Neuronal stem cell (in vitro differentiated cells): ENCODE measurements around the gene SLC37A1.

ENCODE experiments used
- DNase-seq: peaks from one replicate; pipeline ENCODE4 v3.0.0-alpha.2; 2013; ENCODE audit warnings: low spot score
- H2AFZ ChIP-seq: one replicate; pipeline ENCODE4 v1.6.1; 2013; ENCODE audit warnings: mild to moderate bottlenecking, low read length, inconsistent platforms
- H2AK5ac ChIP-seq: 2 replicates; pipeline ENCODE4 v1.6.1; 2013; ENCODE audit warnings: low read depth, mild to moderate bottlenecking, inconsistent platforms, low read length, moderate library complexity, mixed read lengths
- H2BK120ac ChIP-seq: 2 replicates; pipeline ENCODE4 v1.6.1; 2013; ENCODE audit warnings: low read depth, mild to moderate bottlenecking, inconsistent platforms, low read length, moderate library complexity, mixed read lengths
- H2BK12ac ChIP-seq: one replicate; pipeline ENCODE4 v1.6.1; 2013; ENCODE audit warnings: low read length, inconsistent platforms
- H2BK15ac ChIP-seq: 2 replicates; pipeline ENCODE4 v1.6.1; 2013; ENCODE audit warnings: mild to moderate bottlenecking, low read length, inconsistent platforms, mixed read lengths
- H2BK5ac ChIP-seq: one replicate; pipeline ENCODE4 v1.6.1; 2013; ENCODE audit warnings: inconsistent platforms, mild to moderate bottlenecking, low read length, moderate library complexity
- H3K14ac ChIP-seq: one replicate; pipeline ENCODE4 v1.6.1; 2013; ENCODE audit warnings: low read length, inconsistent platforms
- H3K18ac ChIP-seq: 2 replicates; pipeline ENCODE4 v1.6.1; 2013; ENCODE audit warnings: low read length, inconsistent platforms
- H3K23ac ChIP-seq: 2 replicates; pipeline ENCODE4 v1.6.1; 2013; ENCODE audit warnings: low read depth, mild to moderate bottlenecking, mixed read lengths, low read length, inconsistent platforms; ENCODE audit not compliant: poor library complexity
- H3K27ac ChIP-seq: replicated peaks from 3 replicates; pipeline ENCODE4 v1.5.1; 2013; ENCODE audit warnings: low read length, inconsistent platforms
- H3K27me3 ChIP-seq, 3 experiments: 2 replicates each; pipeline ENCODE4 v1.6.1; 2013; ENCODE audit warnings: low read length in 3 of 3, mild to moderate bottlenecking in 2 of 3, inconsistent platforms in 1 of 3, low read depth in 1 of 3, mixed read lengths in 1 of 3, moderate library complexity in 1 of 3; ENCODE audit not compliant: control insufficient read depth in 3 of 3, insufficient read depth in 3 of 3
- H3K36me3 ChIP-seq, 2 donors: replicated peaks in 1 of 2; 2 replicates each; pipeline ENCODE4 v1.6.1; 2013; ENCODE audit warnings: low read length in 2 of 2; ENCODE audit not compliant: control insufficient read depth in 2 of 2, insufficient read depth in 2 of 2
- H3K4ac ChIP-seq: 2 replicates; pipeline ENCODE4 v1.6.1; 2013; ENCODE audit warnings: inconsistent platforms, mild to moderate bottlenecking, low read length, moderate library complexity
- H3K4me1 ChIP-seq, 2 donors: 1 replicate in 1 of 2; 2 replicates in 1 of 2; pipeline ENCODE4 v1.6.1; 2013; ENCODE audit warnings: low read length in 2 of 2, low read depth in 1 of 2; ENCODE audit not compliant: control insufficient read depth in 2 of 2, insufficient read depth in 1 of 2
- H3K4me2 ChIP-seq: one replicate; pipeline ENCODE4 v1.6.1; 2013; ENCODE audit warnings: mild to moderate bottlenecking, low read length, inconsistent platforms; ENCODE audit not compliant: insufficient read depth, poor library complexity, severe bottlenecking
- H3K4me3 ChIP-seq, 2 donors: 2 replicates each; pipeline ENCODE4 v1.5.1; 2013; ENCODE audit warnings: low read length in 2 of 2, mild to moderate bottlenecking in 2 of 2, inconsistent platforms in 1 of 2, moderate library complexity in 1 of 2
- H3K79me1 ChIP-seq: one replicate; pipeline ENCODE4 v1.6.1; 2013; ENCODE audit warnings: low read depth, mild to moderate bottlenecking, inconsistent platforms, low read length, moderate library complexity
- H3K9ac ChIP-seq: one replicate; pipeline ENCODE4 v1.6.1; 2013; ENCODE audit warnings: mild to moderate bottlenecking, low read depth, low read length, inconsistent platforms; ENCODE audit not compliant: poor library complexity
- H3K9me3 ChIP-seq, 2 donors: replicated peaks in 1 of 2; 2 replicates each; pipeline versions ENCODE3 to v1.6.1; 2013; ENCODE audit warnings: low read length in 2 of 2, mild to moderate bottlenecking in 2 of 2, inconsistent platforms in 1 of 2, low read depth in 1 of 2, mixed read lengths in 1 of 2, moderate library complexity in 1 of 2; ENCODE audit not compliant: control insufficient read depth in 2 of 2, insufficient read depth in 1 of 2
- H4K8ac ChIP-seq: one replicate; pipeline ENCODE4 v1.6.1; 2013; ENCODE audit warnings: low read depth, mild to moderate bottlenecking, inconsistent platforms, low read length, moderate library complexity
- H4K91ac ChIP-seq: one replicate; pipeline ENCODE4 v1.6.1; 2013; ENCODE audit warnings: low read length, low read depth, mild to moderate bottlenecking, inconsistent platforms; ENCODE audit not compliant: poor library complexity
- WGBS, 2 donors: extraction: QIAGEN DNeasy Blood & Tissue Kit; methylation state at CpG; one replicate each; pipeline ENCODE4 v1.1.7; 2013; ENCODE audit warnings: missing lambda C conversion rate in 2 of 2, mixed read lengths in 1 of 2; ENCODE audit not compliant: insufficient read length in 2 of 2, insufficient replicate concordance in 1 of 2; ENCODE audit errors: extremely low coverage in 2 of 2; 5-methylcytosine and 5-hydroxymethylcytosine counted together

SLC37A1 gene

GRCh38 chr21:42523211-42523610 lies 9.6 kb downstream of the SLC37A1 start:
- Histone ChIP-seq H2BK15ac (no peak overlapping the region), H3K4me2 (no peak overlapping the region), H3K14ac (no peak overlapping the region), H2BK5ac (peak overlapping the region; percentile 46), H3K23ac (no peak overlapping the region), H3K9ac (no peak overlapping the region), H3K18ac (peak overlapping the region; percentile 58), H3K27me3 (peaks cover 0 to 62% (median 0%) of the 10 kb centered on the region in 3 experiments), H2AK5ac (peak overlapping the region; percentile 0), H4K8ac (no peak overlapping the region), H3K4me1 (peaks cover 14 to 15% of the 10 kb centered on the region in 2 donors), H3K36me3 (no peaks in the 10 kb centered on the region), H3K4ac (no peak overlapping the region), H3K4me3 (no peak overlapping the region), H3K79me1 (no peaks in the 10 kb centered on the region), H3K9me3 (no peaks in the 10 kb centered on the region), H2AFZ (no peak overlapping the region), H3K27ac (no peak overlapping the region), H2BK12ac (no peak overlapping the region), H2BK120ac (peak overlapping the region; percentile 2), H4K91ac (peak overlapping the region; percentile 66)
- DNase-seq = no peak
- WGBS, 2 donors = no CpG with 5 or more reads among the region's 7 CpGs

DNA sequence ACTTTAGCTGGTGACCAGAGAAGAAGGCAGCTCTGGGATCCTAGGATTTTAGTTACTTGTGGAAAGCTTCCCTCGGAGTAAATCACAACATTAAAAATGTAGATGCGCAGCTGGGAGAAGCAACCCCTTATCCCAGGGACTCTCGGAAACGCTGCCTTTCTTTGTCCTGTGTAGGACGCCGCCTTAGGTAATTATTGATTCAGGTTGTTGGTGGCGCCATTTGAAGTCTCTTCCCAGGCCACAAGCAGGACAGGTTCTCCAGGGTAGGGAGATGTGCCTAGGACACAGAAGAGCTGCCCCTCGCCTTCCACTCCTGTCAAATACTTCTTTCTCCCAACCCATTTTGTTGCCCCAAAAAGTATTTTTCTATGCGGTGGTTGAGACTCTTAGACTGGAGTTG lies 10.3 kb downstream of the SLC37A1 start:
- Histone ChIP-seq H4K8ac (no peak overlapping the region), H3K4me1 (peaks cover 14 to 15% of the 10 kb centered on the region in 2 donors), H2BK120ac (no peak overlapping the region), H3K23ac (no peak overlapping the region), H2BK15ac (no peak overlapping the region), H3K4me3 (no peak overlapping the region), H2BK12ac (no peak overlapping the region), H3K9me3 (no peaks in the 10 kb centered on the region), H3K79me1 (no peaks in the 10 kb centered on the region), H3K4me2 (no peak overlapping the region), H3K36me3 (no peaks in the 10 kb centered on the region), H2AK5ac (no peak overlapping the region), H3K4ac (no peak overlapping the region), H3K9ac (no peak overlapping the region), H4K91ac (peak overlapping the region; percentile 90), H3K14ac (no peak overlapping the region), H3K27ac (peak overlapping the region; percentile 67), H2AFZ (peak overlapping the region; percentile 67), H3K27me3 (peaks cover 0 to 55% (median 0%) of the 10 kb centered on the region in 3 experiments), H3K18ac (peak overlapping the region; percentile 45), H2BK5ac (no peak overlapping the region)
- WGBS, 2 donors = no CpG with 5 or more reads among the region's 9 CpGs
- DNase-seq = no peak

GRCh38 chr21:42524341-42525028 lies 10.8 kb downstream of the SLC37A1 start:
- Histone ChIP-seq H3K36me3 (no peaks in the 10 kb centered on the region), H4K8ac (no peak overlapping the region), H2BK120ac (no peak overlapping the region), H3K18ac (peak overlapping the region; percentile 90), H3K79me1 (no peaks in the 10 kb centered on the region), H3K27me3 (peaks cover 0 to 52% (median 0%) of the 10 kb centered on the region in 3 experiments), H2BK5ac (no peak overlapping the region), H3K9ac (no peak overlapping the region), H3K4ac (no peak overlapping the region), H3K27ac (peak overlapping the region; percentile 67), H4K91ac (no peak overlapping the region), H3K4me2 (peak overlapping the region; percentile 46), H2BK12ac (no peak overlapping the region), H3K23ac (no peak overlapping the region), H3K4me3 (peak overlapping the region; percentile 21 to 58), H2AK5ac (no peak overlapping the region), H2AFZ (peak overlapping the region; percentile 67), H3K14ac (no peak overlapping the region), H2BK15ac (peak overlapping the region; percentile 77), H3K4me1 (peaks cover 14 to 15% of the 10 kb centered on the region in 2 donors), H3K9me3 (no peaks in the 10 kb centered on the region)
- WGBS, 2 donors = no CpG with 5 or more reads among the region's 17 CpGs
- no peak for DNase-seq

DNA sequence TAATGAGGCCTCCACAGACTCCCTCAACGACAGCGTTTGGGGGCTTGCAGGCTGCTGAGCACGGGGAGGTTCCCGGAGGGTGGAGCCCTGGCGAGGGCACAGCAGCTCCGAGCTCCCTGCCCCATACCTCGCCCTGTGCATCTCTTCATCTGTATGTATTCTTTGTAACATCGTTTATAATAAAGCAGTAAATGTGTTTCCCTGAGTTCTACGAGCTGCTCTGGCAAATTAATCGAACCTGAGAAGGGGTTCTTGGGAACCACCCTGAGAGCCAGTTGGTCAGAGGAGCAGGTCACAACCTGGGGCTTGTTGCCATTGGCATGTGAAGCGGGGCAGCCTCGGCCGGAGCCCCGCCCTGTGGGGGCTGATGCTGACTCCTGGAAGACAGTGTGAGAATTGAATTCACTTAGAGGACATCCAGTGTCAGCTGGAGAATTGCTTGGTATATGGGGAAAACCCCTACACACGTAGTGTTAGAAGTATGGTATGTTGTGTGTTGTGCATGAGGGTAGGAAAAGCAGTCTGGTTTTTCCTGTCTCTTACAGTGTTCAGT lies 11.5 kb downstream of the SLC37A1 start:
- peak overlapping the region; percentile 77 for H2BK15ac ChIP-seq
- H3K27ac ChIP-seq = peak overlapping the region; percentile 60
- H3K18ac ChIP-seq = peak overlapping the region; percentile 90
- H3K27me3 ChIP-seq = peaks cover 0 to 52% (median 0%) of the 10 kb centered on the region in 3 experiments
- H2AFZ ChIP-seq = peak overlapping the region; percentile 67
- peak overlapping the region; percentile 46 for H3K4me2 ChIP-seq
- no peak overlapping the region for H2BK5ac ChIP-seq
- no peak overlapping the region for H3K9ac ChIP-seq
- no peak overlapping the region for H3K4ac ChIP-seq
- H3K79me1 ChIP-seq = no peaks in the 10 kb centered on the region
- no peak overlapping the region for H3K14ac ChIP-seq
- no peaks in the 10 kb centered on the region for H3K36me3 ChIP-seq
- H2BK12ac ChIP-seq = no peak overlapping the region
- H3K9me3 ChIP-seq = no peaks in the 10 kb centered on the region
- H3K23ac ChIP-seq = no peak overlapping the region
- H2BK120ac ChIP-seq = no peak overlapping the region
- no peak for DNase-seq
- H4K8ac ChIP-seq = no peak overlapping the region
- no peak overlapping the region for H4K91ac ChIP-seq
- H3K4me3 ChIP-seq = peak overlapping the region; percentile 21 to 58
- no peak overlapping the region for H2AK5ac ChIP-seq
- no CpG with 5 or more reads among the region's 15 CpGs for WGBS, 2 donors
- peaks cover 14 to 15% of the 10 kb centered on the region in 2 donors for H3K4me1 ChIP-seq
